NOMO-1 treated with dmso at 0.1 percent for 144 hours (cell line): ENCODE measurements around the gene MYL7.

Experiments used
- DNase-seq: peaks from one replicate; lab custom pipeline; 2025; ENCODE audit not compliant: unreplicated experiment; lab: John Stamatoyannopoulos, UW

The MYL7 gene

GRCh38 chr7:44150966-44151941 is 10.1 kb upstream of the MYL7 start:
- no peak for DNase-seq

- no peak for DNase-seq
Measured at GRCh38 chr7:44150466-44150832, 9.3 kb upstream of the MYL7 start.

GRCh38 chr7:44149571-44150465 is 8.7 kb upstream of the MYL7 start:
- no peak for DNase-seq

GRCh38 chr7:44148961-44149536 is 7.9 kb upstream of the MYL7 start:
- no peak for DNase-seq

DNA sequence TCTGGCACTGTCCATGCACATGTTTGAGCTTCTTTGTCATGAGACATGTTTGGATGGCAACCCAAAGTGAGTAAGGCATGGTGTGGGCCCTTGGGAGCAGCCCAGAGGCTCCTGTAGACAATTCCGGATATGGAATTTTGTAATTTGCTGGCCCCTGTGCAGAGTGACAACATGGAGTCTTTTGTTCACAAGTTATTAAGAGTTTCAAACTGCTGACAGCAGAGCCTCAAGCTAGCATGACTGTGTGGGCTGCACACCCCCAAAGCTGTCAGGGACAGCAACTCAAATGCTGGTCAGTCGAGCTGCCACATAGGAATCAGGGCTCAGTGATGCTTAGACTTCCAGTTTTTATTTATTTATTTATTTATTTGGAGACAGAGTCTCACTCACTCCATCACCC is 7.0 kb upstream of the MYL7 start:
- DNase-seq: no peak

DNA sequence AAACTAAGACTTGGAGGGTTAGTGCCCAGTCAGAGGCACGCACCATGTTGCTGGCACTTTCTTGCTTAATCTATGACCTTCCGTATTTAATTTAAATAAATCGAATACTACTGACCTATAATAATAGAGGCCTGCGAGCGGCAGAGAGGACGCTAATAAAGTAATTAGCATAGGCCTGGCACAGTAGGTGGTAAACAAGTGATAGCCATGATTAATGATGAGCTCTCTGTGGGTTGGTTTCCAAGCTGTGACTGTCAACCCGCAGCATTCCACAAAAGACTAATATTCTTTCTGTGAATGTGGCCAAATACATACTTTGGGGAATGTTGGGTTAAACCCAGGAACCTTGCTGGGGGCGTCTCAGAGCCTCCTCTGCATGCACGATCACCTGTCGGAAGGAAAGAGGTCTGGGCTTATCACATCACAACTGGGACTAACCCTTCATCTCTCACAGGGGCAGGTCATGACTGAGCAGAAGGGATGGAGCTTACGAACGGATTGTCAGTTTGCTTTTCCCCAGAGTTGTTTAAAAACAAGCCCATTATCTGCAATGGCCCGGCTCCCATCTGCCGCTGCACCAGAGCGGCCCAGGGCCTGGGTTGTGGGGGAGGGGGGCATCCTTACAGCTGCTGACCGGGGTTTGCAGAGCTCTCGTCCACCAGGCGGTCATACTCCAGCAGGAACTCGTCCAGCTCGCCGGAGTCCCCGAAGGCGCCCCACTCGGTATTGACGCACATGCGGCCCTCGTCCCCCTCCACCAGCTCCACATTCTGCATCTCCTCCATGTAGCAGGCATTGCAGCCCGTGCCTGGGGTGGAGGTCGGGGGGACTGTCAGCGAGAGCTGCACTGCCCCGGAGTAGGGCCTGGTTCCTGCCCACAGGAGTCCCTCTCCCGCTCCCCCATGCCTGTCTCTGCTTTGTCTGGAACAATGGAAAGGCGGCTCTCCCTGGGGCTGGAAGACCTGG is 6.2 kb upstream of the MYL7 start:
- no peak for DNase-seq

DNA sequence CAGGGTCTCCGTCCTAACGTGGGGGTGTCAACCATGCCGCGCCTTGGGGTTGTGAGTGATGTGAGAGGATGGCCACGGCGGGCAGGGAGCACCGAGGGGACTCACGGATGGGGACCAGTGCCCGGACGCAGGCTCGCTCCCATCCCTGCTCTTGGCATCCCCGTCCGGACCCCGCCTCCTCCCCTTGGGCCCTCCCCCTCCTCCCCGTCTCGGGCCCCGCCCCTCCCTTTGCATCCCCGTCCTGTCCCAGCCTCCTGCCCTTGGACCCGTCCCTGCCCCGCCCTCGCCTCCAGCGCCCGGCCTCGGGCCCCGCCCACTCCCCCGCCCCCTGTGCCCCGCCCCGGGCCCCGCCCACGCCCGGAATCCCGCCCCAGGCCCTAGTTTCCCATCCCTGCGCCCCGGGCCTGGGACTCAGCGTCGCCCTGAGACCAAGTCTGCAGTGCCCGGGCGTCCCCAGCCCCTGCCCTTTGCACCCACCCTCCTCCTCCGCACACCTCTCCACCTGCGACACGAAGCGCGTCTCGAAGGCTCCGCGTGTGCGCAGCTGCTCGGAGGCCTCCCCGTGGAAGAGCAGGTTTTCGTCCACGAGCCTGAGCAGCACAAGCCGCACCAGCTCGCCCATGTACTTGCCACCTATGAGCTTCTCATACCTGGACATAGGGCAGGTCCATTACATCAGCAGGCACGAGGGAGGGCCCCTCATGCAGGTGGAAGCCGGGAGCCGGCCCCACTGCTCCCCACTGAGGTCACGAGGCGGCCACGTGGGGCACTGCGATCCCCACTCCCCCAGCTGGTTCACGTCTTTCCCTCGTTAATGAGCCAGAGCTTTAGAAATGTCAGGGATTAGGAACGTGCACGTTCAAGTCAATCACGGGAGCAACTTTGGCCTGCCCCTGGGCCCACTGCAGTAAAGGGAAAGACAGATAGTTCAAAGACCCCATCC is 5.1 kb upstream of the MYL7 start:
- DNase-seq: no peak

DNA sequence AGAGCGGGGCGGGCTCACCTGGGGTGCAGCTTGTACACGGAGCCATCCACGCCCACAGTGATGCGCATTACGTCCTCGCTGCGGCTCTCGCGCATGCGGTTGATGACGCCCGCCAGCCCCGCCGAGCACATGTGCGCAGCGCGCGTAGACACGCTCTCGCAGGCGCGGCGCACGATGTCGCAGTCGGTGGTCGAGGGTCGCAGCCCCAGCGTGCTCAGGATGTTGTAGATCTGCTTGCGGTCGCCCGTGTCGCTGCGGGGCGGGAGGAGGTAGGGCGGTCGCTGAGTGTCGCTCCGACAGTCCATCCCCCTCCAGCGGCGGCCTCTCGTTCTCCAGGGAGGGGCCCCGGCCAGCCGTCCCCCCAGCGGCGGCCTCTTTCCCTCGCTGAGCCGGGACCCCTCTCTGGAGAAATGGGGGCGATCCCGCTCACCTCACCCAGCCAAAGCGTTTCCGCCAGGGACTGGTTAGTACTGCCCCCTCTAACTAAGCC is 4.4 kb upstream of the MYL7 start:
- DNase-seq: no peak

DNA sequence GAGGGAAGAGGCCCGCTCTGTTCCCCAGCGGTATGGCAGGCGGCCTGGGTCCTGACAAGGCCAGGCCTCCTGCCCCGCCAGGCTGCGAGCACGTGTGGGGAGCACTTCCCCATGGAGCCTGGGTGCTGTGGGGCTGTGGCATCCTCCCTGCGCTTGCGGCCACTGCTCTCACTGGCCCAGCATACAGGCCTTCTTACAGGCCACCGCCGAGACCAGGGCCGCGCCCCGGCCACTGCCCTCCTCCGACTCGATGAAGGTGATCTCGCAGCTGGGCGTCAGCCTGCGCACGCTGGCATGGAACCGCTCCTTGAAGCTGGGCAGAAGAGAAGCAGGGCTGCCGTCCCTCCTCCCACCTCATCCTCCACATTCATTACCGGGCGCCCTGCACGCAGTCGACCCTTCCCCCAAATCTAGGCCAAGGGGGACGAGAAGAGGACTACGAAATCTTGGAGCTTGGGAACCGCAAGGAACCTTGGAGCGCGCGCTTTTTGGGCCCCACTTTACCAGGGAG is 3.9 kb upstream of the MYL7 start:
- DNase-seq: no peak

GRCh38 chr7:44144426-44144967 is 3.4 kb upstream of the MYL7 start:
- no peak for DNase-seq

GRCh38 chr7:44143646-44144250 is 2.6 kb upstream of the MYL7 start:
- DNase-seq: no peak

DNA sequence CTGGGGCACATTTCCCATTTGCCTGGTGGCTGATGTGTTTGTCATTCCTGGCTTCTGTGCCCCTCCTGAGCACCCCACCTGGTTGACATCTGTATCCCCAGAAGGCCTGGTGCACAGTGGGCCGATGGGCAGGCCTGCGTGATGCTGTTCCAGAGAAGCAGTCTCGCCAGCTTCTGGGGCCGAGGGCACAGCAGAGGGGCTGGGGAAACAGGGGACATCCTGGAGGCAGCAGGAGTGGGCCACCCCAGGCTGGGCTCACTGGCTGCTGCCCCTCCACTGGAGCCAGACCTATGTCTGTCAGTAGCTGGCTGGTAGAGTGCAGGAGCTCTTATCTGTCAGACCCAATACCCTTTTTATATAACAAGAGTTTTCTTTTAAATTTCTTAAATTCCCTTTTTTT is 896 bp upstream of the MYL7 start:
- DNase-seq: no peak

GRCh38 chr7:44140341-44140740 is 791 bp downstream of the MYL7 start:
- no peak for DNase-seq

GRCh38 chr7:44139311-44140010 is 1.7 kb downstream of the MYL7 start:
- no peak for DNase-seq

- no peak for DNase-seq
Measured at GRCh38 chr7:44138698-44139097, 2.4 kb downstream of the MYL7 start.

DNA sequence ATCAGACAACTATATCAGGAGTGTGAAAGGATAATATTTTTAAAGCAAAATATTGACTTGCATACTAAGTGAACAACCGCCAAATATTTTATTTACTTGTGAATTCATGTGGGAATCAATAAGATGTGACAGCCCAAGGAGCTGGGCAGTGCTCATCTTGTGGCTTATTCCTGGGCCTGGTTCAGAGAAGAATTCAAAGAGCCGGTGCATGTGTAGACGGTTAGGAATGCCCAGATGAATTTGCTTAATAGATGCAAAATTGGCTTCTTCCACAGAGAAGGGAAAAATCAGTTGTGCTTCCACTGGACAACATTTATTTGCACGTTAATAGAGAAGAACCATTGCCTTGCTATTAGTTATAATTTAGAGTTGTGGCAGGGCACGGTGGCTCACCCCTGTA is 4.4 kb downstream of the MYL7 start:
- no peak for DNase-seq

- no peak for DNase-seq
Measured at GRCh38 chr7:44134943-44135628, 6.0 kb downstream of the MYL7 start.
